Measurements from ENCODE around the gene HIBCH. TPM values are rescaled to one million over a fixed set of nuclear protein-coding genes. Genes with fewer than 3 reads are reported as not detected.

Gene HIBCH
- total RNA-seq, 1 donor from 2014 or later = 21.2 TPM

Other genes with a start within 250 kb of the HIBCH start
- gene INPP1, start 23.8 kb upstream of the HIBCH start, total RNA-seq = 16.0 TPM
- gene MFSD6, start 88.5 kb upstream of the HIBCH start, total RNA-seq = 19.7 TPM
- gene NEMP2, start 214.9 kb upstream of the HIBCH start, total RNA-seq = 3.5 TPM